H1 (cell line): ENCODE data around the gene DOP1B. TPM values are rescaled to one million over a fixed set of nuclear protein-coding genes. Genes with fewer than 3 reads are reported as not detected.
A peak's percentile ranks its signal among the peaks of the same experiment; 100 is the strongest.

Source experiments
- CTCF ChIA-PET: fragments of 300-600 bp; sonication (Branson Sonifier 250); formaldehyde crosslinking; loops from one replicate; lab custom pipeline; 2021; ENCODE audit not compliant: partially characterized antibody; lab: Charles Lee
- POLR2A ChIA-PET: fragments of 300-600 bp; sonication (Branson Sonifier 250); formaldehyde crosslinking; loops from one replicate; lab custom pipeline; 2021; ENCODE audit warnings: inconsistent platforms; ENCODE audit not compliant: partially characterized antibody; lab: Charles Lee
- DNase-seq, 2 experiments: peaks; one replicate each; pipeline versions ENCODE4 v3.0.0 to v3.0.0-alpha.2; 2010 to 2022; ENCODE audit warnings: low spot score in 2 of 2, low read depth in 1 of 2, mixed read lengths in 1 of 2
- FAIRE-seq: peaks from 2 replicates; lab custom pipeline; 2011; peaks lifted over from hg19 to GRCh38; lab: Jason Lieb, UNC
- H2AFZ ChIP-seq: 2 replicates; pipeline ENCODE4 v1.8.1; 2012; ENCODE audit warnings: low read length, inconsistent platforms
- H2AK5ac ChIP-seq: 2 replicates; pipeline ENCODE4 v1.6.1; 2013; ENCODE audit warnings: low read depth, low read length
- H2BK120ac ChIP-seq: replicated peaks from 2 replicates; pipeline ENCODE3; 2013; ENCODE audit warnings: low read depth, low read length, inconsistent platforms
- H2BK12ac ChIP-seq: 2 replicates; pipeline ENCODE4 v1.6.1; 2013; ENCODE audit warnings: low read depth, low read length
- H2BK15ac ChIP-seq: 2 replicates; pipeline ENCODE4 v1.6.1; 2013; ENCODE audit warnings: low read length
- H2BK20ac ChIP-seq: 2 replicates; pipeline ENCODE4 v1.6.1; 2013; ENCODE audit warnings: low read length
- H2BK5ac ChIP-seq: 2 replicates; pipeline ENCODE4 v1.6.1; 2013; ENCODE audit warnings: low read depth, low read length
- H3K14ac ChIP-seq: 2 replicates; pipeline ENCODE4 v1.6.1; 2013; ENCODE audit warnings: inconsistent platforms; ENCODE audit not compliant: insufficient read length
- H3K18ac ChIP-seq: 2 replicates; pipeline ENCODE4 v1.6.1; 2013; ENCODE audit warnings: low read length; ENCODE audit errors: extremely low read depth
- H3K23ac ChIP-seq: 2 replicates; pipeline ENCODE4 v1.6.1; 2013; ENCODE audit warnings: inconsistent platforms; ENCODE audit not compliant: insufficient read length
- H3K23me2 ChIP-seq: 2 replicates; pipeline ENCODE4 v1.6.1; 2013; ENCODE audit warnings: low read depth, low read length
- H3K27ac ChIP-seq: 2 replicates; pipeline ENCODE4 v1.6.1; 2011; ENCODE audit warnings: low read depth, low read length, inconsistent platforms
- H3K27me3 ChIP-seq, 4 experiments: replicated peaks in 1 of 4; 1 replicate in 1 of 4; 2 replicates in 3 of 4; pipeline versions ENCODE4 v1.6.1 to v1.8.1; 2011 to 2013; ENCODE audit warnings: low read length in 3 of 4, mild to moderate bottlenecking in 3 of 4, inconsistent platforms in 2 of 4, mixed read lengths in 2 of 4, moderate library complexity in 1 of 4; ENCODE audit not compliant: control insufficient read depth in 3 of 4, insufficient read depth in 3 of 4; ENCODE audit errors: extremely low read depth in 1 of 4
- H3K36me3 ChIP-seq, 4 experiments: 2 replicates each; pipeline versions ENCODE4 v1.6.1 to v1.8.1; 2011 to 2013; ENCODE audit warnings: mild to moderate bottlenecking in 4 of 4, low read length in 3 of 4, moderate library complexity in 2 of 4, control low read depth in 1 of 4, inconsistent platforms in 1 of 4; ENCODE audit not compliant: insufficient read depth in 4 of 4, control insufficient read depth in 2 of 4
- H3K4ac ChIP-seq: replicated peaks from 2 replicates; pipeline ENCODE3; 2013; ENCODE audit warnings: low read length, low read depth, mixed read lengths, inconsistent platforms; ENCODE audit not compliant: insufficient read length
- H3K4me1 ChIP-seq, 4 experiments: replicated peaks in 1 of 4; 1 replicate in 1 of 4; 2 replicates in 3 of 4; pipeline versions ENCODE4 v1.6.1 to v1.8.1; 2011 to 2013; ENCODE audit warnings: low read length in 3 of 4, inconsistent platforms in 2 of 4, mixed read lengths in 1 of 4; ENCODE audit not compliant: insufficient read depth in 4 of 4, control insufficient read depth in 3 of 4
- H3K4me2 ChIP-seq, 2 experiments: 2 replicates each; pipeline versions ENCODE4 v1.6.1 to v1.8.1; 2011 to 2013; ENCODE audit warnings: low read depth in 2 of 2, low read length in 2 of 2, control low read depth in 1 of 2, inconsistent platforms in 1 of 2, mild to moderate bottlenecking in 1 of 2; ENCODE audit not compliant: insufficient read depth in 1 of 2
- H3K4me3 ChIP-seq, 4 experiments: fragments of 200-600, 300-600 bp in 1 of 4; sonication (generic), shearing (Covaris generic), sonication (Bioruptor Twin) in 1 of 4; 2 replicates each; pipeline versions ENCODE4 v1.5.1 to v1.8.1; 2011 to 2016; ENCODE audit warnings: low read length in 4 of 4, low read depth in 3 of 4, control low read depth in 2 of 4, inconsistent platforms in 2 of 4, mild to moderate bottlenecking in 2 of 4, mixed read lengths in 1 of 4, moderate library complexity in 1 of 4; ENCODE audit not compliant: insufficient read depth in 2 of 4; ENCODE audit errors: extremely low read depth in 1 of 4
- H3K56ac ChIP-seq: replicated peaks from 2 replicates; pipeline ENCODE3; 2013; ENCODE audit warnings: low read depth, mild to moderate bottlenecking, mixed read lengths, low read length, inconsistent platforms; ENCODE audit not compliant: insufficient read length
- H3K79me1 ChIP-seq: 2 replicates; pipeline ENCODE4 v1.6.1; 2013; ENCODE audit warnings: low read depth, low read length, control low read depth
- H3K79me2 ChIP-seq, 2 experiments: 2 replicates each; pipeline versions ENCODE4 v1.6.1 to v1.8.1; 2012 to 2013; ENCODE audit warnings: low read length in 2 of 2, mild to moderate bottlenecking in 2 of 2, inconsistent platforms in 1 of 2; ENCODE audit not compliant: insufficient read depth in 2 of 2, control insufficient read depth in 1 of 2
- H3K9ac ChIP-seq, 4 experiments: replicated peaks in 1 of 4; 1 replicate in 1 of 4; 2 replicates in 3 of 4; pipeline versions ENCODE4 v1.6.1 to v1.8.1; 2011 to 2013; ENCODE audit warnings: low read depth in 3 of 4, low read length in 3 of 4, control low read depth in 2 of 4, mild to moderate bottlenecking in 2 of 4, moderate library complexity in 2 of 4, inconsistent platforms in 1 of 4; ENCODE audit errors: extremely low read depth in 1 of 4
- H3K9me3 ChIP-seq, 2 experiments: 2 replicates each; pipeline versions ENCODE4 v1.6.1 to v1.8.1; 2012 to 2013; ENCODE audit warnings: mild to moderate bottlenecking in 2 of 2, moderate library complexity in 2 of 2, control low read depth in 1 of 2, inconsistent platforms in 1 of 2, low read depth in 1 of 2, low read length in 1 of 2, mixed read lengths in 1 of 2; ENCODE audit not compliant: insufficient read depth in 2 of 2
- H4K20me1 ChIP-seq, 2 experiments: replicated peaks in 1 of 2; 2 replicates each; pipeline versions ENCODE3 to v1.8.1; 2011 to 2013; ENCODE audit warnings: inconsistent platforms in 2 of 2, low read length in 2 of 2, mild to moderate bottlenecking in 1 of 2; ENCODE audit not compliant: insufficient read depth in 2 of 2, control insufficient read depth in 1 of 2
- H4K5ac ChIP-seq: 2 replicates; pipeline ENCODE4 v1.6.1; 2013; ENCODE audit warnings: low read length, low read depth, mixed read lengths, inconsistent platforms; ENCODE audit not compliant: insufficient read length
- H4K8ac ChIP-seq: 2 replicates; pipeline ENCODE4 v1.8.0; 2013; ENCODE audit warnings: mild to moderate bottlenecking, moderate library complexity, low read length, inconsistent platforms; ENCODE audit not compliant: insufficient read depth; ENCODE audit errors: extremely low read depth
- H4K91ac ChIP-seq: replicated peaks from 2 replicates; pipeline ENCODE3; 2013; ENCODE audit warnings: low read length, mixed read lengths, inconsistent platforms; ENCODE audit not compliant: insufficient read length
- ATF2 ChIP-seq: IDR thresholded peaks from 2 replicates; pipeline ENCODE4 v1.6.1; 2012; ENCODE audit warnings: low read length, inconsistent platforms
- CHD1 ChIP-seq: IDR thresholded peaks from 2 replicates; pipeline ENCODE4 v1.6.1; 2012; ENCODE audit warnings: low read depth, low read length, improper control_type of control experiment
- CHD2 ChIP-seq: IDR thresholded peaks from 2 replicates; pipeline ENCODE4 v1.6.1; 2012; ENCODE audit warnings: low read length, improper control_type of control experiment
- EP300 ChIP-seq, 2 experiments: IDR thresholded peaks; 1 replicate in 1 of 2; 2 replicates in 1 of 2; pipeline ENCODE4 v1.6.1; 2011 to 2012; ENCODE audit warnings: low read depth in 2 of 2, low read length in 2 of 2, mild to moderate bottlenecking in 2 of 2, borderline replicate concordance in 1 of 2, inconsistent platforms in 1 of 2, moderate library complexity in 1 of 2
- HDAC2 ChIP-seq, 2 experiments: fragments of 300-600 bp in 1 of 2; sonication (generic) in 1 of 2; IDR thresholded peaks; 2 replicates each; pipeline ENCODE4 v1.6.1; 2011 to 2012; ENCODE audit warnings: low read depth in 2 of 2, low read length in 2 of 2, mild to moderate bottlenecking in 2 of 2, moderate library complexity in 2 of 2, borderline replicate concordance in 1 of 2, inconsistent platforms in 1 of 2
- NRF1 ChIP-seq: IDR thresholded peaks from 2 replicates; pipeline ENCODE4 v1.6.1; 2011; ENCODE audit warnings: mild to moderate bottlenecking, low read depth, low read length, improper control_type of control experiment
- POU5F1 ChIP-seq: IDR thresholded peaks from 2 replicates; pipeline ENCODE4 v1.6.1; 2011; ENCODE audit warnings: low read depth, mild to moderate bottlenecking, low read length, moderate library complexity
- RNF2 ChIP-seq: fragments of 200-900, 300-1000 bp; sonication (generic); IDR thresholded peaks from 2 replicates; pipeline ENCODE4 v1.7.1; 2016; ENCODE audit warnings: borderline replicate concordance, low read depth, mild to moderate bottlenecking, antibody characterized with exemption, low read length; ENCODE audit not compliant: poor library complexity, severe bottlenecking; ENCODE audit errors: missing control alignments
- SAP30 ChIP-seq: fragments of 300-600 bp; sonication (generic); IDR thresholded peaks from 2 replicates; pipeline ENCODE4 v1.7.1; 2012; ENCODE audit warnings: low read length, moderate library complexity, mild to moderate bottlenecking, inconsistent platforms; ENCODE audit not compliant: insufficient read depth, insufficient replicate concordance
- WGBS, 2 experiments: shearing (Covaris generic) in 1 of 2; methylation state at CpG; one replicate each; pipeline versions ENCODE4 v1.1.6 to v1.1.7; 2013 to 2015; ENCODE audit warnings: low lambda C conversion rate in 2 of 2, mixed read lengths in 2 of 2, inconsistent platforms in 1 of 2, low coverage in 1 of 2, missing lambda C conversion rate in 1 of 2; ENCODE audit not compliant: insufficient replicate concordance in 2 of 2, insufficient coverage in 1 of 2, insufficient read length in 1 of 2; ENCODE audit errors: extremely low coverage in 1 of 2, missing lambda C conversion rate in 1 of 2; 5-methylcytosine and 5-hydroxymethylcytosine counted together
- polyA plus RNA-seq, 7 experiments: library from polyadenylated mRNA; depleted of rRNA in 3 of 7; stranded (reverse) in 5 of 7; unstranded in 2 of 7; fragments of >200 nt in 5 of 7; fragments of 200-250 nt in 2 of 7; gene quantifications; 1 replicate in 5 of 7; 2 replicates in 1 of 7; 4 replicates in 1 of 7; pipeline versions ENCODE4 v1.2.1 to v1.2.3, GENCODE V29; 2011 to 2013; ENCODE audit warnings: missing spikeins in 2 of 7, mixed read lengths in 2 of 7
- total RNA-seq: library from RNA; stranded (reverse); fragmentation: NEBNext Ultra II Directional; extraction: Animal tissue kit (Norgen Biotek cat#: 25700); gene quantifications from 2 replicates; pipeline ENCODE4 v1.2.1, GENCODE V29; 2021

Gene DOP1B
- total and polyA plus RNA-seq, 2 of the 8 experiments (the other 6 are each of a cell fraction or from before 2014, with no cell fraction given): 2.8 to 9.9 TPM

- CTCF ChIA-PET: interaction anchor here (0.7 to 3.1 kb wide), 4 partner anchors 10 to 237 kb away, joined by 3 to 11 read pairs (median 4); no protein-coding TSS in a partner anchor
- TF ChIP-seq HDAC2 (IDR thresholded peaks at IDR 0.05; ENCODE audit: borderline replicate concordance in 1 of 2, low read depth in 2 of 2, low read length in 2 of 2) (no peak), RNF2 (no peak), EP300 (IDR thresholded peaks at IDR 0.05; ENCODE audit: borderline replicate concordance in 1 of 2, low read depth in 2 of 2, low read length in 2 of 2) (no peak), CHD2 (no peak), NRF1 (no peak), CHD1 (no peak), POU5F1 (no peak), SAP30 (no peak), ATF2 (no peak)
Observed at GRCh38 chr21:36159356-36159921, 2.8 kb downstream of the DOP1B start.

More at GRCh38 chr21:36159356-36159921, 2.8 kb downstream of the DOP1B start:
- H2BK20ac ChIP-seq: no peak overlapping the region
- peaks cover 0 to 5% (median 2%) of the 10 kb centered on the region in 4 experiments; a peak in 5 of 7 replicates for H3K4me1 ChIP-seq
- peaks cover 5 to 21% (median 12%) of the 10 kb centered on the region in 4 experiments; a peak in 6 of 7 replicates for H3K27me3 ChIP-seq
- no peak overlapping the region for H2BK120ac ChIP-seq
- H3K9ac ChIP-seq: 0 out of 7 replicates have a peak overlapping the region, but pooled peaks of 1 of the 4 experiments have one; percentile 2
- no peak overlapping the region for H3K4me3 ChIP-seq
- WGBS, 2 experiments: 88% methylated on average over 13 of the region's 13 CpGs; no CpG with 5 or more reads in 1 of the 2 experiments
- no peak overlapping the region for H3K14ac ChIP-seq
- POLR2A ChIA-PET: no interaction called here
- H3K56ac ChIP-seq: no peak overlapping the region
- H3K9me3 ChIP-seq: no peaks in the 10 kb centered on the region
- no peak overlapping the region for H3K4me2 ChIP-seq
- H2AK5ac ChIP-seq: no peak overlapping the region
- H4K91ac ChIP-seq: no peak overlapping the region
- H3K79me2 ChIP-seq: peaks cover 0 to 2% of the 10 kb centered on the region in 2 experiments; a peak in 1 of 4 replicates
- H2AFZ ChIP-seq: no peak overlapping the region
- H2BK5ac ChIP-seq: no peak overlapping the region
- no peak for DNase-seq
- no peak overlapping the region for H3K4ac ChIP-seq
- H2BK12ac ChIP-seq: no peak overlapping the region
- H4K8ac ChIP-seq: no peak overlapping the region
- peaks cover 7% of the 10 kb centered on the region for H3K23me2 ChIP-seq
- no peak overlapping the region for H3K27ac ChIP-seq
- no peak overlapping the region for H2BK15ac ChIP-seq
- peaks cover 0 to 4% of the 10 kb centered on the region in 2 experiments for H4K20me1 ChIP-seq
- FAIRE-seq: no peak
- no peaks in the 10 kb centered on the region for H3K36me3 ChIP-seq
- 0 out of 2 replicates have a peak, but pooled peaks cover 4% of the 10 kb centered on the region for H3K79me1 ChIP-seq
- H3K18ac ChIP-seq: no peak overlapping the region
- H3K23ac ChIP-seq: no peak overlapping the region
- no peak overlapping the region for H4K5ac ChIP-seq
